DMS79 treated with DMSO at 0.1 percent for 48 hours (cell line): ENCODE measurements around the gene ELFN2.

Source experiments
- DNase-seq: peaks from one replicate; lab custom pipeline; 2025; lab: John Stamatoyannopoulos, UW

ELFN2 gene

GRCh38 chr22:37454857-37455686 is 27.8 kb upstream of the ELFN2 start:
- peak; percentile 11 for DNase-seq

GRCh38 chr22:37453696-37454095 is 26.4 kb upstream of the ELFN2 start:
- no peak for DNase-seq

- DNase-seq = no peak
Measured at GRCh38 chr22:37451218-37451617, 23.9 kb upstream of the ELFN2 start.

- DNase-seq = no peak
Measured at GRCh38 chr22:37449331-37450001, 22.2 kb upstream of the ELFN2 start.

- peak; percentile 65 for DNase-seq
Measured at GRCh38 chr22:37448516-37449127, 21.3 kb upstream of the ELFN2 start.

GRCh38 chr22:37445501-37445900 is 18.2 kb upstream of the ELFN2 start:
- no peak for DNase-seq

GRCh38 chr22:37443977-37444376 is 16.7 kb upstream of the ELFN2 start:
- DNase-seq = no peak

GRCh38 chr22:37443086-37443485 is 15.8 kb upstream of the ELFN2 start:
- no peak for DNase-seq

- DNase-seq = no peak
Measured at GRCh38 chr22:37442537-37442936, 15.3 kb upstream of the ELFN2 start.

GRCh38 chr22:37442135-37442534 is 14.9 kb upstream of the ELFN2 start:
- no peak for DNase-seq

GRCh38 chr22:37440875-37441274 is 13.6 kb upstream of the ELFN2 start:
- no peak for DNase-seq

GRCh38 chr22:37439347-37439746 is 12.1 kb upstream of the ELFN2 start:
- DNase-seq = peak; percentile 36

- no peak for DNase-seq
Measured at GRCh38 chr22:37435970-37436603, 8.8 kb upstream of the ELFN2 start.

GRCh38 chr22:37433786-37434185 is 6.5 kb upstream of the ELFN2 start:
- no peak for DNase-seq

- DNase-seq = no peak
Measured at GRCh38 chr22:37432708-37433054, 5.4 kb upstream of the ELFN2 start.

- peak; percentile 55 for DNase-seq
Measured at GRCh38 chr22:37431801-37432707, 4.8 kb upstream of the ELFN2 start.

- peak; percentile 27 for DNase-seq
Measured at GRCh38 chr22:37431366-37431765, 4.1 kb upstream of the ELFN2 start.

- DNase-seq = no peak
Measured at GRCh38 chr22:37430941-37431340, 3.7 kb upstream of the ELFN2 start.

- no peak for DNase-seq
Measured at GRCh38 chr22:37428649-37429586, 1.6 kb upstream of the ELFN2 start.
